AG09309 (cell line): Measurements from ENCODE around the gene XAB2.

Experiments
- DNase-seq: peaks from one replicate; pipeline ENCODE4 v3.0.0-alpha.2; 2010; ENCODE audit warnings: low read depth
- H3K4me3 ChIP-seq: 2 replicates; pipeline ENCODE4 v1.5.1; 2011; ENCODE audit warnings: mild to moderate bottlenecking, low read depth, low read length, moderate library complexity; ENCODE audit not compliant: control insufficient read depth
- TF ChIP-seq, protein P1 (sequence below): IDR thresholded peaks from 2 replicates; pipeline ENCODE4 v1.5.1; 2011; ENCODE audit warnings: mild to moderate bottlenecking, low read depth, low read length, inconsistent platforms; ENCODE audit not compliant: insufficient read depth, control insufficient read depth; ENCODE audit errors: missing control alignments

XAB2 gene

DNA sequence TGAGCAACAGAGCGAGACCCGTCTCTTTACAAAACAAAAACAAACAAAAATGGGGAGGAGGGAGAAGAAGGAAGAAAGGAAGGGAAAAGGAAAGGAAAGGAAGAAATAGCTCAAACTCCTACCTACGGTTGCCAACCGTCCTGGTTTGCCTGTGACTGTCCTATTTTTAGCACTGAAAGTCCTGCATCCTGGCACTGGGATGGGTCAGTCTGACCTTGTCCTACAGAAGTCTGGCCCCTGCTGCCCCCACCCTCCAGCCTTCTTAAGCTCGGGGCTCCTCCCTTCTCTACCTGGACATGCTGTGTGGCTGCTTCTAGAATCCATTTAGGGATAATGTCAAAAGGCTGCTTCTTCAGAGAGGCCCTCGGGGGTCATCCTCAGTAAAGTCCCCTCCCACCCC, 6.3 kb upstream of the XAB2 start:
- no peak overlapping the region for H3K4me3 ChIP-seq
- TF ChIP-seq, protein P1, sequence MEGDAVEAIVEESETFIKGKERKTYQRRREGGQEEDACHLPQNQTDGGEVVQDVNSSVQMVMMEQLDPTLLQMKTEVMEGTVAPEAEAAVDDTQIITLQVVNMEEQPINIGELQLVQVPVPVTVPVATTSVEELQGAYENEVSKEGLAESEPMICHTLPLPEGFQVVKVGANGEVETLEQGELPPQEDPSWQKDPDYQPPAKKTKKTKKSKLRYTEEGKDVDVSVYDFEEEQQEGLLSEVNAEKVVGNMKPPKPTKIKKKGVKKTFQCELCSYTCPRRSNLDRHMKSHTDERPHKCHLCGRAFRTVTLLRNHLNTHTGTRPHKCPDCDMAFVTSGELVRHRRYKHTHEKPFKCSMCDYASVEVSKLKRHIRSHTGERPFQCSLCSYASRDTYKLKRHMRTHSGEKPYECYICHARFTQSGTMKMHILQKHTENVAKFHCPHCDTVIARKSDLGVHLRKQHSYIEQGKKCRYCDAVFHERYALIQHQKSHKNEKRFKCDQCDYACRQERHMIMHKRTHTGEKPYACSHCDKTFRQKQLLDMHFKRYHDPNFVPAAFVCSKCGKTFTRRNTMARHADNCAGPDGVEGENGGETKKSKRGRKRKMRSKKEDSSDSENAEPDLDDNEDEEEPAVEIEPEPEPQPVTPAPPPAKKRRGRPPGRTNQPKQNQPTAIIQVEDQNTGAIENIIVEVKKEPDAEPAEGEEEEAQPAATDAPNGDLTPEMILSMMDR = no peak
- no peak for DNase-seq

DNA sequence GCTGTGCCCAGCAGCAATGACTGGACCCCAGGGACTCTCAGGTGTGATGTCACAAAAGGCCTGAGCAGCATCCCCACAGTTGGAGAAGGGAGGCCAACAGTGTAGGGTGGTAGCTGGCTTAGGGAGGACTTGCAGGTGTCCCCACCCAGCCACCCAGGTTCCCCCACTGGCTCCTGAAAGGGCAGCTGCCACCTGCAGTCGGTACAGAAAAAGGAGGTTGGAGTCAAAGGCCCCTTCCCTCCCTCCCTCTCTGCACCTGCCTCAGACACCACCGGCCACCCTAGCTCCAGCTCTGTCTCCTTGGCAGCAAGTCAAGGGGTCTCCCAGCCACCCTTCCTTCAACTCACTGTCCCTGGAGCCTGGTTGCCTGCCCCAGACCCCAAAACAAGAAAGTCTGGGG, 4.4 kb upstream of the XAB2 start, which contains the start of gene PCP2:
Gene PCP2, minus strand, starts transcription at position 22 of the 400 bp plus-strand sequence. CDS start 262 bp downstream, outside the sequence.
- no peak for DNase-seq
- TF ChIP-seq, protein P1 = no peak
- no peak within 1 kb of the TSS for H3K4me3 ChIP-seq

DNA sequence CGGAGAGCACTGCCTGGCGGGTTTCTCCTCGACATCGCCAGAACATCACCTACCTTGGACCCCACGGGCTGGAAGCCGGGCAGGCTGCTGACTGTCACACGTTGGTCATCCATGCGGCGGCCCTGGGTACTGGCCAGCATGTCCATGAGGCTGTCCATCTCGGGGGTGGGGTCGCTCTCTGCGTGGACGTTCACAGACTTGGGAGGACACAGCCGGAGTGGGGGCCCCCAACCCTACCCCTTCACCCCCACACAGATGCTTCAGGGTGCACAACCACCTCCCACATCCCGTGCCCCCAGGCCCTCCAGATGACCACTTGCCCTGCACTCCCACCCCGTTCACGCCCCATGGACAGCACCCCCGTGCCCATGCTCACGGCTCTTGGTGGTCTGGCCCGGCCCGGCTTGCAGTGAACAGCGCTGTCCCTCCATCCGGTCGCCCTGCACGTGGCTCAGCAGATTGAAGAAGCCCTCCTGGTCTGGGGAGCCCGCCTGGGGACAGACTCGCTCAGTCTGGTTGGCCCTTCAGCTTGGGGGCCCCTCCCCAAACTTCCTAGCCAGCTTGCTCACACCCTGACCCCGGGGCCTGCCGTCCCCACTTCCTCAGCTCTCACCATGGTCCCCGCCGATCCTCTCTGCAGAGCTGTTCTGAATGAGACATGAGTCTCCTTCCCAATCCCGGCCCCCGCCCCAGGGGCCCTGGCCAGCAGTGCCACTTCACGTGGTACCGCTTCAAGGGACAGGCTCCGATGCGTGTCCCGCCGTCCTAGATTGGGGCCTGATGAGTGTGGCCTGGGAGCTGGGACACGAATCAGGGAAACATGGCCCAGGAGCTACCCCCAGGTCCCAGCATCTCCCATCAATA, 3.2 kb upstream of the XAB2 start:
- no peak overlapping the region for H3K4me3 ChIP-seq
- TF ChIP-seq, protein P1 = no peak
- no peak for DNase-seq

DNA sequence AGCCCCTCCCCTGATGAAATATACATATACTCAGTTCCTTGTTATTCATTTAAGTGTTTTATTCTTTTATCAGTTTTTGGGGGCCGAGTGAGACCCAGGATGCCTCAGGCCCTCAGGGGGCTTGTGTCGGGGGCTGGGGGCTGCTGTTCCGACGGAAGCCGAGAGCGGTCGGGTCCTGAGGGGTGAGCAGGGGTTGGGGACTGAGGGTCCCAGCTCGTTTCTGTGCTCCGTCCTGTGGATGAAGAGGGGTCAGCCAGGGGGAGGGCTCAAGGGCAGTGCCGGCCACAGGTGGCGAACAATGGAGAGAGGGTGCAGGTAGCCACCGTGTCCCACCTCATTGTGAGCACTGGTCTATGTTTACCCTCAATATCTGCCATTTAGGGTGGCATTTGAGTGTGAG, 2.2 kb upstream of the XAB2 start:
- no peak overlapping the region for H3K4me3 ChIP-seq
- TF ChIP-seq, protein P1 = no peak
- no peak for DNase-seq

DNA sequence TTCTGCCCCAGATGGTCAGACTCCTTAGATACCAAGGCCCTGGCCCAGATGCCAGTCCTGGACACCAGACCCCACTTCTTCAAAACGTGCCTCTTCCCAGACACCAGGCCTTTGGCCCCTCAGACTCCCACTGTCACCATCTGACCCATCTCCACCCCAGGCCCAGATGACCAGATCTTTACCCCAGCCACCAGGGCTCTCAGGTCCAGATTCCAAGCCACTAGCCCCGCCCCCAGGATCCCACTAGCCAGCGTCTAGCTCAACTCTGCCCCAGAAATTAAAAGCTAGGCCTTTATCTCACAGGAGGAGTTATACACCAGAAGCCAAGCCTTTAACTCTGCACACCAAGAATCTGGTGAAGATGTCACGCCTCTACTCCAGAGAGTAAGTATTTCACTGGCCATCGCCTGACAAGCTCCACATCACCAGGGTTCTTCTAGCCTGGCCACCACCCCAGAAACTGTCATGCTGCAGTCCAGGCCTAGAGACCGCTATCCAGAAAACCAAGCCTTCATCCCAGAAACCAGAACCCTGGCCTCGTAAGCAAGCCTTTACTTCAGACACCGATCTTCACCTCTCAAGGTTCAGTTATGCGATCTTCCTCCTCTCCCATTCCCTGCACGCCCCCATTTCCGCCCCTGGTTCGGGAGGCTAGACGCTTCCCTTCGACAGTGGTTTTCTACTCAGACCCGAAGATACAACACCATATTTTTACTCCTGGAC, 595 bp downstream of the XAB2 start:
- TF ChIP-seq, protein P1 = no peak
- peak overlapping the region; percentile 71 for H3K4me3 ChIP-seq

DNA sequence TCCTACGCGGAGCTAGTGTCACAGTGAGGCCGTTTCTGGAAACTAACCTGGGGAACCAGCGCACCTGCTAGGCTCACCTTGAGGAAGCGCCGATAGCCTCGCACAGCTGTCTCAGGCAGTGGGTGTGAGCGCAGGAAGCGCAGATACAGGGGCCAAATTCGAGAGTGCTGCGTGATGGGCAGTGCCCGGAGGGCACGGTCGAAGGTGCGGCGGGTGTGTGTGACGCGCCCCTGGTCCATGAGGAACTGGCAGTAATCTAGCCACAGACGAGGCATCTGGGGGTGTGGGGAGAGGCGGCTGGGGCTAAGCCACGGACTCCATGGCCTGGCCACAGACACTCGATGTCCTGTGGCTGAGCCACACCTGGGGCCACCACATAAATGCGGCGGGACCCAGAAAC, 2.2 kb downstream of the XAB2 start:
- TF ChIP-seq, protein P1 = no peak
- H3K4me3 ChIP-seq = no peak overlapping the region
- no peak for DNase-seq

More for the DNA sequence above, 595 bp downstream of the XAB2 start:
- DNase-seq = no peak
